HG03060 (cell line): ENCODE results near the gene LZTS3.

Experiments used
- ATAC-seq: cut with Tn5 transposase; IDR thresholded peaks from one replicate; pipeline ENCODE4 v1.9.1; 2021; ENCODE audit warnings: low read depth, moderate number of reproducible peaks; ENCODE audit not compliant: unreplicated experiment

The LZTS3 gene

DNA sequence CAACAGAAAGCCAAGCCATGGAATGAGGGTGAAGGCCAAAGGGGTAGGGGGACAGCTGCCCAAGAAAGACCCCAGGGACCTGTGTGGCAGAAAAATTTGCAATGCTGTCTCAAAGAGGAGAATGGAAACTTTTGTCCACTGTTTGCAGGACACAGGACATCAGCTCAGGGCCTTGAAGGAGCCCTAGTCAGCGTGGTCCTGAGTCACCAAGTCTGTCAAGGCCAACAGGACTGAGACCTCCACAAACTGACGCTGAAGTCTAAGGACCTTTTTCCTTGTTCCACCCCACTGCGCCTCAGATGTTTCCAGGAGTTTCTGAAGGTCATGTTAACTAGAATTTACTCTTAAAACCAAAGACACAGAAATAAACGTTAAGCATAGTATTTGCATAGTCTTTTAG is 57.0 kb downstream of the LZTS3 start:
- no peak for ATAC-seq

DNA sequence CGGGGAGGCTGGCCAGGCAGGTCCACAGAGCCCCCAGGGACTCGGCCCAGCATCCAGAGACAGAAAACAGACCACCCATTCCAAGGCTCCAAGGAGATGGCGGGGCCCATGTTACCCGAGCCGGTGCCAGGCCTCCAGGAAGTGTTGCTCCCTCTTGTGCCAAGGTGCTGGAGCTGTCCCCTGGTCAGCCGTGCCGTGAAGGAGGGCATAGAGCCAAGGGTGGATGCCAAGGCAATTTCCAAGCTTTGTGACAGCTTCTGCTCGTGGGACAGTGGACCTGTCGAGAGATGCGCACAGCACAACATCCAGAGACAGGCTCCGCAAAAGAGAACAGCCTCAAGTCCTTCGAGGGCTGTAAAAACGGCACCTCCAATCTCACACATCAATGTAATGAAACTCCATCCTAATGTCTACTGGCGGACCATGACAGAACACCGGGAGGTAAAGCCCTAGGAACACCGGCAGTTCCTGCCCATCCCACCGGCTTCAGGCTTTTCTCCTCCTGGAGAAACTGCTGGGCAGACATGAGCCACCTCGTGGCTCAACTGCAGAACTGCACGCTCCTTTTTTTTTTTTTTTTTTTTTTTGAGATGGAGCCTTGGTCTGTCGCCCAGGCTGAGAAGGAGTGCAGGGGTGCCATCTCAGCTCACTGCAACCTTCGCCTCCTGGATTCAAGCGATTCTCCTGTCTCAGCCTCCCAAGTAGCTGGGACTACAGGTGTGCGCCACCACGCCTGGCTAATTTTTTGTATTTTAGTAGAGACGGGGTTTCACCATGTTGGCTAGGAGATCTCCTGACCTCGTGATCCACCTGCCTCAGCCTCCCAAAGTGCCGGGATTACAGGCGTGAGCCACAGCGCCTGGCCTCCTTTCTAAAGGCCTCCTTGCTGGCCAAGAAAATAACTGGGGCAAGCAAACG is 57.9 kb downstream of the LZTS3 start:
- ATAC-seq, result no peak
